IPS-18c (cell line): ENCODE results near the gene MDFIC.

Source experiments
- H3K4me3 ChIP-seq: 2 replicates; pipeline ENCODE4 v1.7.0; 2013; ENCODE audit warnings: low read depth, mild to moderate bottlenecking, low read length, moderate library complexity; ENCODE audit not compliant: insufficient read depth
- H3K9me3 ChIP-seq: one replicate; pipeline ENCODE4 v1.6.1; 2013; ENCODE audit warnings: mild to moderate bottlenecking, low read length, moderate library complexity; ENCODE audit not compliant: control insufficient read depth, insufficient read depth

MDFIC gene

DNA sequence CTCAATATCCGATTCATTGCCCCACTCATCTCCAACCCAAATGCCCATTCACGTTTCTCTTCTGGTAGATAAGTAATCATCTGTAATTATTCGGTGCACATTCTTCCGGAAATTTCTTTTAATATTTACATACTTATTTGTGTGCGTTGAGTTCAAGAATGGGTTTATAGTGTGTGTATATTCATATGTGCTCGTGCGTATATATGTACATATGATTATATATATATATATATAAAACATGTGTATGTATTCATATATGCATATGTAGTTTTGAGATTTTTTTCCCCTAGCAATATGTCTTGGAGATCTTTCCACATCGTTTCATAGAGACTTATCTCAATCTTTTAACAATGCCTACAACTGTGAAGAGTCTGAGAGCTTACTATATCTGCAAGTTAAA, 118.2 kb downstream of the MDFIC start:
- Histone ChIP-seq H3K4me3 (no peak overlapping the region), H3K9me3 (no peaks in the 10 kb centered on the region)

DNA sequence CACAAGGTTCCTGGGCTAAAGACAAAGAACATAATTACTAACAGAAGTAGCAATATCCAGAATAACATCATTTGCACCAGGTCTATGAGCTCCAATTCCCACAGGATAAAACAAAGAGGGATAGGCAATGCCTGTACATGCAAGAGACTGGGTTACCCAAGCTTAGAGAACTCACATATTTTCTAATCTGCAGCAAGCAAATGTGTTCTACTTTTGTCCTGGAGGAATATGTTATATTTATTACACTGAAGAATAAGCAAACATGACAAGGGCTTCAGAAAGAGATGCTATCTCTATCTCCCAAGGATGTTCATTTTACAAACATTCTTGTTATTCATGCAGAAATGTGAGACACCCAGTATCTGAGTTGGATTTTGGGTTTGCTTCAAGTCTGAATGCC, 118.6 kb downstream of the MDFIC start:
- no peak overlapping the region for H3K4me3 ChIP-seq
- no peaks in the 10 kb centered on the region for H3K9me3 ChIP-seq

GRCh38 chr7:115042596-115042995, 120.7 kb downstream of the MDFIC start:
- Histone ChIP-seq H3K9me3 (no peaks in the 10 kb centered on the region), H3K4me3 (no peak overlapping the region)

DNA sequence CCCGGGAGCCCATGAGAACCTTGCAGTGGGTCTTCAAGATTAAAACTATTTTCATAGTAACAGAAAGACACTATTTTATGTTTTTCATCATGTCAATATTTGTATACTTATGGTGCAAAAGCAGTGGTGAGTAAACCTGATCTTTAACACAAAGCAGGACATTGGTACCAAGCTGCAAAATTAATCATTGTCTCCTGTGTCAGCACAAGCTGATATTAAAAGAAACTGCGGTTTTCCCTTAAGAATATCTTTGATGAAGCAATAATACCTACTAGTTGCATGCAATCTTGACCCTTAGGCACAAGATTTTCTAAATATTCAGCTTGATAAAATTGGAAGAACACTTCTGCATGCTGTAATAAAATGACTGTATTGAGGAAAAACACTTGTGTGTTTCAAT, 121.7 kb downstream of the MDFIC start:
- H3K4me3 ChIP-seq = no peak overlapping the region

DNA sequence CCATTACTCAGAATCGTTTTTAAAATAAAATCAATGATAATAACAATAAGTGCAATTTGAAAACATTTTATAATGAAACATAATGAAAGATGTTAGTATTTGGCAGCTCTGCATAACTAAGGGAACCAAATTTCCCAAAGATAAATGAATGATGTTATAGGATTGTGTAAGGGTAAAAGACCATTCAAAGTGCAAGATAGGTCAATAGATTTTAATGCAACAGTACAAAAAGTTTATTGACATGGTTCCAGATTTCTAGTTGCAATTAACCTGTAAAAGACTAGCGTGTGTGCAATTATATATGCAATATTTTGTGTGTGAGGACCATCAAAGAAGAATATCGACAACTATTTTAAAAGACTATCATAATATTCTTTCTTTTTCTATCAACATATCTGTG, 122.3 kb downstream of the MDFIC start:
- Histone ChIP-seq H3K4me3 (no peak overlapping the region), H3K9me3 (no peaks in the 10 kb centered on the region)

More for the DNA sequence above, 121.7 kb downstream of the MDFIC start:
- no peaks in the 10 kb centered on the region for H3K9me3 ChIP-seq

- no peak overlapping the region for H3K4me3 ChIP-seq
- no peaks in the 10 kb centered on the region for H3K9me3 ChIP-seq
These were observed 126.2 kb downstream of the MDFIC start for GRCh38 chr7:115047958-115048720.

DNA sequence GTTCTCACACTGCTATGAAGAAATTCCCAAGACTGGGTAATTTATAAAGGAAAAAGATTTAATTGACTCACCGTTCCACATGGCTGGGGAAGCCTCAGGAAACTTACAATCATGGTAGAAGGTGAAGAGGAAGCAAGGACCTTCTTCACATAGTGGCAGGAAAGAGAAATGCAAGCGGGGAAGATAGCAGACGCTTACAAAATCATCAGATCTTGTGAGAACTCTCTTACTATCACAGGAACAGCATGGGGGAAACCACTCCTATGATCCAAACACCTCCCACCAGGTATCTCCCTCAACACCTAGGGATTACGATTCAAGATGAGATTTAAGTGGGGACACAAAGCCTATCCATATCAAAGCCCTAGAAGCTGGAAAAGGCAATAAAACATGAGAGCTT, 130.8 kb downstream of the MDFIC start:
- Histone ChIP-seq H3K4me3 (no peak overlapping the region), H3K9me3 (no peaks in the 10 kb centered on the region)

GRCh38 chr7:115054478-115055065, 132.7 kb downstream of the MDFIC start:
- no peaks in the 10 kb centered on the region for H3K9me3 ChIP-seq
- no peak overlapping the region for H3K4me3 ChIP-seq

GRCh38 chr7:115056019-115056418, 134.1 kb downstream of the MDFIC start:
- Histone ChIP-seq H3K4me3 (no peak overlapping the region), H3K9me3 (no peaks in the 10 kb centered on the region)

DNA sequence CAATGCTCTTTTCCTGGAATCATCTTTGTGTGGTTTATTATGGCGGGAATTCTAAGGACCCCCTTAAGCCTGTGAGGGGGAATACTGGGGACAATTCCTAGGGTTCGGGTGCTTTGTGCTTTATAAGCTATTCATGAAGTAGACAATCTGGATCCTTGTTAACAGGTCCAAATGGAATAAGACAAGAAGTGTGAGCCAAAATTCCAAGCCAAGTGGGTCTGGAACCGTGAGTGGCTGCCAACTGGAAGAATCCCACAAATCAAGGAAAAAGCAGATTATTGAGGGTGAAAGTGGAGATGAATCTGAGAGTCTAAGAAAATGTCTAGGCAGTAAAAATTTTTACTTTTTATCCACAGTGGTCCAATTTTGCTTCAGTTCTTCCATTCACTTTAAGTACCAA, 136.8 kb downstream of the MDFIC start:
- Histone ChIP-seq H3K9me3 (peaks cover 2% of the 10 kb centered on the region), H3K4me3 (no peak overlapping the region)

GRCh38 chr7:115059321-115059720, 137.4 kb downstream of the MDFIC start:
- Histone ChIP-seq H3K9me3 (peaks cover 2% of the 10 kb centered on the region), H3K4me3 (no peak overlapping the region)

- no peak overlapping the region for H3K4me3 ChIP-seq
- H3K9me3 ChIP-seq = peaks cover 2% of the 10 kb centered on the region
These were observed 138.4 kb downstream of the MDFIC start for GRCh38 chr7:115060095-115060870.

DNA sequence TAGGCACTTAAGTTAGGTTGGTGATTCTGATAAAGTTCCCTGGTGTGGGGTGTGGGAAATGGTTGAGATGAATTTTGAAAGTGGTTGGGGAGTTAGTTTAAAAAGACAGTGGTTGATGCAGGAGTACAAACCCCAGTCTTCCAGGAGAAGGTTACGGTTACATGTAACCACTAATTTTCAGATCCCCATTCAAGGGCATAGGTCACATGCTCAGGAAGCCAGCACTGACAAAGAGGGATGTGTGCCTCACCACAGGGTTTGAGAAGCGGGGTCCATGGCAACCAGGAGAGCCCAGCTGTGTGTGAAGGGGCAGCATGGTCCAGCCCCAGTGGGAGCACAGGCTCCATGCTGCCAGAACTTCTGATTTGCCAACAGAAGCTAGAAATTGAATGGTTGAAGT, 144.2 kb downstream of the MDFIC start:
- H3K9me3 ChIP-seq = peaks cover 2% of the 10 kb centered on the region
- no peak overlapping the region for H3K4me3 ChIP-seq

GRCh38 chr7:115066634-115067033, 144.7 kb downstream of the MDFIC start:
- Histone ChIP-seq H3K4me3 (no peak overlapping the region), H3K9me3 (peaks cover 2% of the 10 kb centered on the region)

DNA sequence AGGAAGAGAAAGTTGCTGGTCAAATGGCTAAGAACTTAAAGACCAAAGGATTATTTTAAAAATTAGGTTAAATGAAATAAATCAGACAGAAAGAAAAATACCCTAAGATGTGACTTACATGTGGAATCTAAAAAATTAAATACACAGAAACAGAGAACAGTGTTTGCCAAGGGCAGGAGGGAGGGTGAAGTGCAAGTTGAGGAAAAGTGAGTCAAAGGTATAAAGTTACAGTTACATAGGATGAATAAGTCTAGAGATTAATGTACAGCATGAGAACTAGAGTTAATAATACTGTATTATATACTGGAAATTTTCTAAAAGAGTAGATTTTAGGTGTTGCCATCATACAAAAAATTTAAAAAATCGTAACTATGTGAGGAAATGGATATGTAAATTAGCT, 146.3 kb downstream of the MDFIC start:
- peaks cover 4% of the 10 kb centered on the region for H3K9me3 ChIP-seq
- no peak overlapping the region for H3K4me3 ChIP-seq
